HG02943 (cell line): ENCODE data around the gene SORT1.
"Not testable (repeated sequence)": the region's sequence is repeated elsewhere in the genome, so short reads cannot be mapped to it uniquely, and the experiment has no call there.

Experiments used
- ATAC-seq: cut with Tn5 transposase; IDR thresholded peaks from one replicate; pipeline ENCODE4 v1.9.1; 2021; ENCODE audit warnings: mild to moderate bottlenecking, low read depth, moderate library complexity; ENCODE audit not compliant: unreplicated experiment

Gene SORT1

GRCh38 chr1:109350182-109350581 lies 47.5 kb downstream of the SORT1 start:
- no peak for ATAC-seq

GRCh38 chr1:109347511-109347910 lies 50.2 kb downstream of the SORT1 start:
- ATAC-seq: no peak

- ATAC-seq: no peak
Observed at GRCh38 chr1:109341944-109342930, 55.5 kb downstream of the SORT1 start.

- no peak for ATAC-seq
Observed at GRCh38 chr1:109338608-109339007, 59.1 kb downstream of the SORT1 start.

GRCh38 chr1:109338091-109338490 lies 59.6 kb downstream of the SORT1 start:
- no peak for ATAC-seq

DNA sequence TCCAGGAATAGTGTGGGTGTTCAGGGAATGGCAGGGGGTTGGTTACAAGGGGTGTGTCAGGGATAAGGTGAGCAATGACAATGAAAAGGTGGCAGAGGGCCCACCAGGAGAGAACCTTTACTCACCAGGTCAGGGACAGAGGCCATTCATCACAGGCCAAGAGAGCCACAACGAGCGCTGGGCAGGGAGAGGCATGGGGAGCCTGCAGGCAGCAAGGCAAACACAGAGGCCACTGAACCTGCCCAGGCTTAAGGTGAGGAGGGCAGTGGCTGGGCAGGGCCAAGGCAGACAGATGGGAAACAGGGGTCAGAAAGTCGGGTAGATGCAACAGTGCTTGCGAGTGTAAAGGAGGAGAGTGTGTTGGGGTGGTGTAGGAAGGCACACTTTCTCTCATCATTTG lies 62.6 kb downstream of the SORT1 start:
- ATAC-seq: no peak

GRCh38 chr1:109331113-109331512 lies 66.6 kb downstream of the SORT1 start:
- ATAC-seq: no peak

DNA sequence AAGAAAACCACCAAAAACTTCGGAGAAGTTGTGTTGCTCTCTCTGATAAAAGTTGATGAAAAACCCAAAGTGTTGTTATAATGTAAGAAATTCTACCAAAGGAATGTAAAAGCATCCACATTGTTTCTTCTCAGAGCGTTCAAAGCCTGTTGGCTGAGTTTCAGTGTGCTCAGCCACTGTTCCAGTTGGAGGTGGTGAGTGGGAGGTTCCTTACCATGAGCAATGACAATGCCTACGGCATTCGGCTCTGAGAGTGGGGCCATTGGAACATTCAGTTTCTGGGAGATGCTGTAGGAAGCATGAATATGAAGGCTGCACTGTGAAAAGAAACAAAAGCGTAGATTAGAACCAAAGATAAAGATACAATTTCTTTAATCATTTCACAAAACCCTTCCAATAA lies 70.4 kb downstream of the SORT1 start:
- ATAC-seq: no peak

GRCh38 chr1:109322974-109323373 lies 74.7 kb downstream of the SORT1 start:
- no peak for ATAC-seq

DNA sequence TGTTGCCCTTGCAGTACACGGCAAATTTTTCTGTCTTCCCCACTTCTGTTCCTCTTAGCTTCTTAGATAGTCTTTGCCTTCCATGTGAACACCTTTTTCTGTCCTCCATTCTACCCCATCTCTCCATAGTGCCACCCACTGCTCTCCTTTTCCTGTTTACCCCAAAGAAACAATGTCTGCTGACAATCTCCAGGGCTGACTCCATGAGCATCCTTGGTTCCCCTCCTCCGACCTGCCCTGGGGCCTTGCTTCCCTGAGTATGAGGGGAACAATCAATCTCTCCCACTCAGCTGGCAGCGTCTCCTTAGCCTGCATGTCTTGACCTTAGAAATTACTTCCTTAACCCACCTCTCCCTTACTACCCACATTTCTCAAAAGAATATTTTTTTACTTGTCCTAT lies 78.6 kb downstream of the SORT1 start:
- no peak for ATAC-seq

GRCh38 chr1:109316506-109316905 lies 81.2 kb downstream of the SORT1 start:
- no peak for ATAC-seq

GRCh38 chr1:109315288-109315687 lies 82.4 kb downstream of the SORT1 start:
- ATAC-seq: no peak

DNA sequence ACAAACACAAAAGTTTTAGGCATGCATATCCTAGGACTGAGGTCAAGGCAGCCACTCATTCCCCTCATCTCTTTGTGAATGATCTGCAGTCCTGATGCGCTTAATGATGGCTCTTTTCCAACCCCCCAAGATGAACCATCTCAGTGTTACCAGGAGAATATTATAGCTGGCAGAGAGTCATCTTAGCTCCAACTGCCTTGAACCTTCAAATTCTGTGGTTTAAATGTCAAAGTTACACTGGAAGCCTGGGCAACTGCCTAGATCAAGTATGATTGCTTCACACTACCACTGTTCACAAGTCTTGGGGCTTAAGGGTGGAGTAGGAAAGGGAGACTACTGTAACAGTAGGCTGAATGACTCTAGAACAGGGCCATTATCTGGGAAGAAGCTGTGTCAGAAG lies 82.9 kb downstream of the SORT1 start:
- no peak for ATAC-seq

GRCh38 chr1:109312978-109313775 lies 84.5 kb downstream of the SORT1 start:
- ATAC-seq: no peak

DNA sequence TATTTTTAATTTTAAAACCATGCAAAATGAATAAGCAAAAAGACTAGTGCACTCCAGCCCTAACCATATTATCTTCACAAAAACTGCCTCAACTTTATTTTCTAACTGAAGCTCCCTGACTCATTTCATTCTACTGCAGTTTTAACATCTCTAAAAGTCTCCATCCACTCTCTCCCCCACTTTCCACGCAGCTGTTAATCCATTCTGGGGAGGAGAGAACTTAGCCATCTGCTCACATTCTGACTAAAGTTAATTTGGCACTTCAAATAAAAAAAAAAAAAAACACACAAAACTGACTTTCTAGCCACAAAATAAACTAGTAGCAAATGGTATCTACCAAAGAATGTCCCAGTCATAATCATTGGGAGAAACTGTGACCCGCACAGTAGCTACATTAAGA lies 85.5 kb downstream of the SORT1 start:
- no peak for ATAC-seq

DNA sequence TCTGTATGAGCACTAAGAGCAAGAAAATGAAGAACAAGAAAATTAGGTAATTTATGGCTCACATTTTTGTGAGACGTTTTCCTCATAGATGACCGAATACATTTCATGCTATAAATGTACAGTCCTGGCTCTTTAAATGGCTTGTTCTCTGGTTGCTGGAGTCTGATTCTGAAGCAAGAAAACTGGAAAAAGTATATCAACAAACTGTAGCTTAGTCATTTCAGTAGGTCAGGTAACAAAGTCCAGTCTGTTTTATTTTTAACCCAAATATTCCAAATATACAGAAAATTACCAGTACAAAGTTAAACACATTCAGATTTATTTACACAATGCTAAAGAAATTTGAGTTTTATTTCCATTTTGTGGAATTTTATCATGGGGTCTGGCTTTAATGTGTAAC lies 88.4 kb downstream of the SORT1 start:
- no peak for ATAC-seq

- ATAC-seq: no peak
Observed at GRCh38 chr1:109307274-109308021, 90.3 kb downstream of the SORT1 start.

DNA sequence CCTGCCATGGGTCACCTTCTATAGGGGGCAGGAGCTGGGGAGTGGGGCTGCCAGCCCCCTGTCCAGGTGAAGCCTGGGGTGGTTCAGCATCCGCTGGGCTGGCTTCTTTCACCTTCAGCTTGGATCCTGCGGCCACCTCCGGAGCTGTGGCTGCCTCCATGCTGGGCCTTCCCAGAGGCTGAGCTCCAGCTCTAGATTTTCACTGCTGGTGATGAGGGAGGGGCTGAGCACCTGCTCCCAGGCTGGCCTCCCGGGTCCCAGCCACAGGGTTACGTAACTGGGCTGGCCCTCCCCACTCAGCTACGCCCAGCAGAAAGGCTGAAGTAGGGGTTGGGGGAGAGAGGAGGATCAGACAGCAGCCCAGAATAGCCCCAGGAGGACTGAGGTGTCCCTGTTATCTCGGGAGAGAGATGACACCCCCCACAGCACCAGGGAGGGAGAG lies 90.9 kb downstream of the SORT1 start, which contains the start of gene MYBPHL:
MYBPHL (minus strand) TSS at position 180 of the 442 bp plus-strand sequence; CDS start at position 160, 20 bp downstream.
- no peak for ATAC-seq

DNA sequence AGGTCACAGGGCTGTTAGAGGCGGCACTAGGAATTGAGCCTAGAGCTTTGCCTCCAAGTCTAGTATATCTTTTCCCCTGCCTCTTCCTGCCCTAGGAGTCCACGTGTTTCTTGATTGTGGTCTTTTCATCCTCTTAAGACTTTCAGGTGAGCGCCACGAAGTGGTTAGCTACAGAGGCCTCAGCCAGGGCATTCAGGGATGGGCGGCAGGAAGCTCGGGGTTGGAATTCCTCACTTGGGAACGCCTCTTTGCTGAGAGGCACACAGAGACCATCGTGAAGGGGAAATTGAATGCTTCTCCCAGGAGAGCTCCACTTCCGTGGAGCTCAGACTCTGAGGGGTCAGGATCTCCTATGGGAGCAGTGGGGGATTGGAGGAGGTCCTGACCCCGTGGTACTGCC lies 91.7 kb downstream of the SORT1 start:
- ATAC-seq: not testable (repeated sequence)

- ATAC-seq: no peak
Observed at GRCh38 chr1:109304226-109304920, 93.3 kb downstream of the SORT1 start.
